ENCODE results near the gene APIP. TPM values are rescaled to one million over a fixed set of nuclear protein-coding genes. Genes with fewer than 3 reads are reported as not detected.
"Not testable (repeated sequence)": the region's sequence is repeated elsewhere in the genome, so short reads cannot be mapped to it uniquely, and the experiment has no call there.

The APIP gene
- total RNA-seq, 4 donors from 2014 or later = 22.5 to 49.1 (median 31.5) TPM

DNA sequence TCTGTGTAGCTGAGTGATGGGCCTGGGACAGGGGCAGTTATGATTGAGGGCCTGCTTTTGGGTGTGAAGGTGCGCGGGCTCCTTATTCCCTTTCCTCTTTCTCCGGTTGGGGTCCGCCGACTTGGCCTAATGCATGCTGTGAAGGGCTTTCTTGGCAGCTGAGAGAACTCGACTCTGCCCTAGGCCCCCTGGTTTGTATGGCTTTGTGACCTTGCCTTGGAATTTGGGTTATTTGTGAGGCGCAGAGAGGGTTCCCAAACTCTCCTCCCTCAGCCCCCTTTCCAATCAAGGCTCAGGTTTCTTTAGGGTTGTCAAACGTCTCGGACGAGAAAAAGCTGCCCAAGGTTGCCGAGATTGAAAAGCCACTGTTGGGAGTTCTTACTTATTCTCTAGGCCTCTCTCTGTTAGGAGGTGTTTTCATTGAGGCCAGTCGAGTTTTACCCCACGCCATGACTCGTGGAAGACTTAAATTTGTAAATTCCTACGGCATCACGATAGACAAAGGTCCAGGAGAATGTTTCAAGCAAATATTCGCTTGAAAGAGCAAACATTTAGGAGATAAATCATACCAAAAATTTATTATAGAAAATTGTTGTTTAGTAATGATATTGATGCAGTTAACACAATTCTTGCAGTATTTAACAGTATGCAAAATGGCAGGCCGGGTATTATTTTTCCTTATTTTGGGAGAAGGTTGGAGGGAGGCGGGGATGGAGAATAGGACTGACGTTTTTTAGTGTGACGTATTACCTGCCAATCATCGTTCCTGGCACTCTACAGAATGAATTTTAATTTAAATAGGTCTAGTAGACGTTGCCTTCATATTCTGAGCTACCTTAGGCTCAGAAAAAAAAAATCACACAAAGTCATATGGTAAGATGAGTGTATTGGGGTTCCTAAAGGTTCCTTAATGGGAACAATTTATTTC lies 928 bp upstream of the APIP start:
- DNase-seq = no peak
- H3K27ac ChIP-seq = peak overlapping the region; percentile 96 to 99 (median 97)
- no peaks in the 10 kb centered on the region for H3K9me3 ChIP-seq
- peaks cover 26 to 35% of the 10 kb centered on the region in 2 donors for H3K4me1 ChIP-seq
- H3K27me3 ChIP-seq = no peaks in the 10 kb centered on the region
- ATAC-seq = peak; percentile 31 to 46
- in situ Hi-C loops (cut with MboI; ENCODE audit: low sequenced_read_pairs in 4 of 4) (no loop called here), intact Hi-C loops (cut with DNase I; ENCODE audit: low total_unique reads) (loop anchor here (5.0 to 10.0 kb wide), 5 partner anchors 125 to 1145 kb away; partner anchors contain the start of genes ABTB2, CAPRIN1 and FBXO3)
- no peaks in the 10 kb centered on the region for H3K36me3 ChIP-seq
- no peak for TF ChIP-seq POLR2A (IDR thresholded peaks at IDR 0.05)
- TF ChIP-seq, protein P1, sequence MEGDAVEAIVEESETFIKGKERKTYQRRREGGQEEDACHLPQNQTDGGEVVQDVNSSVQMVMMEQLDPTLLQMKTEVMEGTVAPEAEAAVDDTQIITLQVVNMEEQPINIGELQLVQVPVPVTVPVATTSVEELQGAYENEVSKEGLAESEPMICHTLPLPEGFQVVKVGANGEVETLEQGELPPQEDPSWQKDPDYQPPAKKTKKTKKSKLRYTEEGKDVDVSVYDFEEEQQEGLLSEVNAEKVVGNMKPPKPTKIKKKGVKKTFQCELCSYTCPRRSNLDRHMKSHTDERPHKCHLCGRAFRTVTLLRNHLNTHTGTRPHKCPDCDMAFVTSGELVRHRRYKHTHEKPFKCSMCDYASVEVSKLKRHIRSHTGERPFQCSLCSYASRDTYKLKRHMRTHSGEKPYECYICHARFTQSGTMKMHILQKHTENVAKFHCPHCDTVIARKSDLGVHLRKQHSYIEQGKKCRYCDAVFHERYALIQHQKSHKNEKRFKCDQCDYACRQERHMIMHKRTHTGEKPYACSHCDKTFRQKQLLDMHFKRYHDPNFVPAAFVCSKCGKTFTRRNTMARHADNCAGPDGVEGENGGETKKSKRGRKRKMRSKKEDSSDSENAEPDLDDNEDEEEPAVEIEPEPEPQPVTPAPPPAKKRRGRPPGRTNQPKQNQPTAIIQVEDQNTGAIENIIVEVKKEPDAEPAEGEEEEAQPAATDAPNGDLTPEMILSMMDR (IDR thresholded peaks at IDR 0.05 in 4 of 5, conservative IDR thresholded peaks at IDR 0.05 in 1 of 5) = no peak
- H3K4me3 ChIP-seq = peak overlapping the region; percentile 86 to 93 (median 91)

DNA sequence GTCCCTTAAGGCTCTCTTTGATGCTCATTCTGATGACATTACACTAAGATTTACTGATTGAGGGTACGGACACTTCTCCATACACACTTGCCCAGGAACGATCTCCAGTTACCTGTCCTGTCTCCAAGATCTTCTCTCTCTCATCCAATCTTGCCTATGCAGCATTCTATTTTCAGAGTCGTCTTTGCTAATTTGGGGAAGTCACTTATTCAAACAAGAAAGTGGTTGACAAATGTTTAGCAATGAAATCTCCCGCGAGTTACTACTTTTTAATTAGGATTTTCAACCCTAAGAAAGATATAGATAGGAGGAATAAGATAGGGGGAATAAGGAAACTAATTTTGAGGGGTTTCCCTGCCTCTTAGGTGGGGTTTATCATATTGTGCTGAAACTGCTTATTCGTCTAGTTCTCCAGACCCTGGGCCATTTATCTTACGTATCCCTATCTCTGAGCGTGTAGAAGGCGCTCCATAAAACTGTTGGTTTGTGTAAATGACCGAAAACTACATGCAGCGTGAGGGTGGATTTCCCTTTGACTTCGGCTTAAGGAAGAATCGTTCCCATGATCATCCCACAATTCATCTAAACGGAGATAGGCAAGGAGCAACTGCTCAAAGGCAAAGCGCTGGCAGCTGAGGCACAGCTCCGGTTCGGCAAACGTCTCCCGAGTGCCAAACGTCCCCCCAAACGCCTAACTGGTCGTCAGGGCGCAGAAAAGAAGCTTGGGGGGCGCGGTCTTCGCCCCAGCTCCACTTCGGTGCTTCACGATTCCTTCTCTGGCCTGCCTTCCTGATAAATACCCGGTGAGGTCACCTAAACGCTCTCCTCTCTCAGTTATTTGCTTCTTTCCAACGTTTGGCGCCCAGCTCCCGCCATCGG lies 804 bp downstream of the APIP start:
- intact Hi-C loops (cut with DNase I; ENCODE audit: low total_unique reads) = loop anchor here (5.0 to 10.0 kb wide), 5 partner anchors 127 to 1143 kb away; partner anchors contain the start of genes ABTB2, CAPRIN1 and FBXO3
- Histone ChIP-seq H3K27me3 (no peaks in the 10 kb centered on the region), H3K27ac (peak overlapping the region; percentile 96 to 99 (median 97)), H3K4me3 (peak overlapping the region; percentile 86 to 93 (median 91)), H3K4me1 (peaks cover 35 to 44% of the 10 kb centered on the region in 2 donors), H3K36me3 (no peaks in the 10 kb centered on the region), H3K9me3 (no peaks in the 10 kb centered on the region)
- peak in 1 of 2 donors; percentile 23 for DNase-seq
- in situ Hi-C loops (cut with MboI; ENCODE audit: low sequenced_read_pairs in 4 of 4) = no loop called here
- TF ChIP-seq, protein P1 (IDR thresholded peaks at IDR 0.05 in 4 of 5, conservative IDR thresholded peaks at IDR 0.05 in 1 of 5) = no peak
- TF ChIP-seq POLR2A (IDR thresholded peaks at IDR 0.05) = peak in 1 of 2 donors; percentile 3
- peak; percentile 35 to 48 for ATAC-seq

DNA sequence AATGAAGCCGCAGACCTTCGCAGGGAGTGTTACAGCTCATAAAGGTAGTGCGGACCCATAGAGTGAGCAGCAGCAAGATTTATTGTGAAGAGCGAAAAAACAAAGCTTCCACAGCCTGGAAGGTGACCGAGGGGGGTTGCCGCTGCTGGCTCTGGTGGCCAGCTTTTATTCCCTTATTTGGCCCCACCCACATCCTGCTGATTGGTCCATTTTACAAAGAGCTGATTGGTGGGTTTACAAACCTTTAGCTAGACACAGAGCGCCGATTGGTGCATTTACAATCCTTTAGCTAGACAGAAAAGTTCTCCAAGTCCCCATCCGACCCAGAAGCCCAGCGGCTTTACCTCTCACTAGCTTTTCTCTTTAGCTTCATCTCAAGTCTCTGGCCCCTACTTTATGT lies 2.6 kb downstream of the APIP start:
- in situ Hi-C loops (cut with MboI; ENCODE audit: low sequenced_read_pairs in 4 of 4); H3K27me3 ChIP-seq; H3K36me3 ChIP-seq; H3K27ac ChIP-seq; DNase-seq; ATAC-seq; H3K4me3 ChIP-seq; H3K9me3 ChIP-seq: not testable (repeated sequence)
- intact Hi-C loops (cut with DNase I; ENCODE audit: low total_unique reads) = loop anchor here (10.0 kb wide), 1 partner anchor 259 kb away; no protein-coding TSS in a partner anchor
- H3K4me1 ChIP-seq = peaks cover 51 to 58% of the 10 kb centered on the region in 2 donors

DNA sequence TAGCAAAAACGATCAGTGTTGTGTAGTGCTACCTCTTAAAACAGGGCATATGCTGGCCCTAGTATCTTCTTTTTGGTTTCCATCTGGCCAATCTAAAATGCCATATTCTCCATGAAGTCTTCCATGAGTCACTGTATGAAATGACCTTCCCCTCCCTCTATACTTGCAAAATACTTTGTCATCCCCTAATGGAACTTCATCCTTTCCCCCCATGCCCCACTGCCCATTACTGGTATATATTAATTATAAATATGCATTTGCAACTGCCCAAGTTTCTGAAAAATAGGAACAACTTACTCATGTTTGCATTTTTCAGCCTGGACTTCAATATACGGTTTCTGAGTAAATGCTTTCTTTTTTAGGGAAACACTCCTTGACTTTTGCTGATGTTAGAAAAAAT lies 4.5 kb downstream of the APIP start:
- no peak for ATAC-seq
- Histone ChIP-seq H3K9me3 (no peaks in the 10 kb centered on the region), H3K4me3 (no peak overlapping the region), H3K27me3 (no peaks in the 10 kb centered on the region), H3K27ac (no peak overlapping the region), H3K36me3 (no peaks in the 10 kb centered on the region), H3K4me1 (peaks cover 53 to 62% of the 10 kb centered on the region in 2 donors)
- in situ Hi-C loops (cut with MboI; ENCODE audit: low sequenced_read_pairs in 4 of 4) (no loop called here), intact Hi-C loops (cut with DNase I; ENCODE audit: low total_unique reads) (loop anchor here (10.0 kb wide), 1 partner anchor 257 kb away; no protein-coding TSS in a partner anchor)
- TF ChIP-seq, protein P1 (IDR thresholded peaks at IDR 0.05 in 4 of 5, conservative IDR thresholded peaks at IDR 0.05 in 1 of 5) = no peak
- no peak for TF ChIP-seq POLR2A (IDR thresholded peaks at IDR 0.05)
- DNase-seq = no peak
